ENCODE results near the gene PRRT2.

PRRT2 gene

GRCh38 chr16:29809031-29809747 lies 2.8 kb upstream of the PRRT2 start:
- H3K27me3 ChIP-seq (replicated peaks; ENCODE audit: insufficient read depth, low read length) = no peaks in the 10 kb centered on the region
- peak overlapping the region; percentile 95; the same call in 1 of the 2 replicates for H3K27ac ChIP-seq (ENCODE audit: low read length)
- DNase-seq = no peak
- peaks cover 37% of the 10 kb centered on the region for H3K4me1 ChIP-seq (ENCODE audit: low read length)
- TF ChIP-seq EZH2phosphoT487 (IDR thresholded peaks at IDR 0.05; ENCODE audit: low read length) (no peak), CTCF (IDR thresholded peaks at IDR 0.05; ENCODE audit: low read length) (no peak), EZH2 (optimal IDR thresholded peaks at IDR 0.05; ENCODE audit: low read depth, low read length) (no peak)
- H3K79me2 ChIP-seq (ENCODE audit: low read length) = peaks cover 32% of the 10 kb centered on the region
- H3K9me2 ChIP-seq (replicated peaks; ENCODE audit: insufficient read depth, low read length) = no peaks in the 10 kb centered on the region
- H3K9ac ChIP-seq (ENCODE audit: low read length) = no peak overlapping the region
- no peaks in the 10 kb centered on the region for H4K20me1 ChIP-seq (ENCODE audit: insufficient read depth, low read length)
- no peaks in the 10 kb centered on the region for H3K9me3 ChIP-seq (replicated peaks; ENCODE audit: insufficient read depth, low read length)
- H2AFZ ChIP-seq (ENCODE audit: low read length) = no peak overlapping the region
- H3K4me3 ChIP-seq (ENCODE audit: low read length) = no peak overlapping the region
- peaks cover 57% of the 10 kb centered on the region for H3F3A ChIP-seq (ENCODE audit: insufficient read depth, low read length)
- no peaks in the 10 kb centered on the region for H3K36me3 ChIP-seq (replicated peaks; ENCODE audit: insufficient read depth, low read length)
- H3K4me2 ChIP-seq (ENCODE audit: low read depth, low read length) = peak overlapping the region; percentile 77

- DNase-seq = no peak
- no peaks in the 10 kb centered on the region for H3K36me3 ChIP-seq (replicated peaks; ENCODE audit: insufficient read depth, low read length)
- no peaks in the 10 kb centered on the region for H3K27me3 ChIP-seq (replicated peaks; ENCODE audit: insufficient read depth, low read length)
- H4K20me1 ChIP-seq (ENCODE audit: insufficient read depth, low read length) = no peaks in the 10 kb centered on the region
- peak overlapping the region; percentile 89; the same call in 1 of the 2 replicates for H3K4me2 ChIP-seq (ENCODE audit: low read depth, low read length)
- no peak for TF ChIP-seq EZH2 (optimal IDR thresholded peaks at IDR 0.05; ENCODE audit: low read depth, low read length)
- no peak for TF ChIP-seq CTCF (IDR thresholded peaks at IDR 0.05; ENCODE audit: low read length)
- TF ChIP-seq EZH2phosphoT487 (IDR thresholded peaks at IDR 0.05; ENCODE audit: low read length) = no peak
- no peaks in the 10 kb centered on the region for H3K9me3 ChIP-seq (replicated peaks; ENCODE audit: insufficient read depth, low read length)
- no peak overlapping the region for H3K4me3 ChIP-seq (ENCODE audit: low read length)
- H3K27ac ChIP-seq (ENCODE audit: low read length) = peak overlapping the region; percentile 95; the same call in 1 of the 2 replicates
- H2AFZ ChIP-seq (ENCODE audit: low read length) = no peak overlapping the region
- peaks cover 33% of the 10 kb centered on the region for H3K4me1 ChIP-seq (ENCODE audit: low read length)
- no peaks in the 10 kb centered on the region for H3K9me2 ChIP-seq (replicated peaks; ENCODE audit: insufficient read depth, low read length)
- H3K9ac ChIP-seq (ENCODE audit: low read length) = peak overlapping the region; percentile 19; the same call in 1 of the 2 replicates
- H3K79me2 ChIP-seq (ENCODE audit: low read length) = peaks cover 32% of the 10 kb centered on the region
- H3F3A ChIP-seq (ENCODE audit: insufficient read depth, low read length) = peaks cover 51% of the 10 kb centered on the region
Measured at GRCh38 chr16:29809850-29810698, 1.9 kb upstream of the PRRT2 start.

- no peaks in the 10 kb centered on the region for H3K27me3 ChIP-seq (replicated peaks; ENCODE audit: insufficient read depth, low read length)
- no peaks in the 10 kb centered on the region for H3K36me3 ChIP-seq (replicated peaks; ENCODE audit: insufficient read depth, low read length)
- H3K27ac ChIP-seq (ENCODE audit: low read length) = peak overlapping the region; percentile 95; the same call in 1 of the 2 replicates
- peaks cover 52% of the 10 kb centered on the region for H3F3A ChIP-seq (ENCODE audit: insufficient read depth, low read length)
- H4K20me1 ChIP-seq (ENCODE audit: insufficient read depth, low read length) = no peaks in the 10 kb centered on the region
- H3K9me3 ChIP-seq (replicated peaks; ENCODE audit: insufficient read depth, low read length) = no peaks in the 10 kb centered on the region
- no peak overlapping the region for H3K4me3 ChIP-seq (ENCODE audit: low read length)
- H3K9me2 ChIP-seq (replicated peaks; ENCODE audit: insufficient read depth, low read length) = no peaks in the 10 kb centered on the region
- H3K79me2 ChIP-seq (ENCODE audit: low read length) = peaks cover 32% of the 10 kb centered on the region
- peaks cover 37% of the 10 kb centered on the region for H3K4me1 ChIP-seq (ENCODE audit: low read length)
- peak overlapping the region; percentile 89; the same call in 1 of the 2 replicates for H3K4me2 ChIP-seq (ENCODE audit: low read depth, low read length)
- H2AFZ ChIP-seq (ENCODE audit: low read length) = no peak overlapping the region
- peak overlapping the region; percentile 19; the same call in 1 of the 2 replicates for H3K9ac ChIP-seq (ENCODE audit: low read length)
- no peak for TF ChIP-seq EZH2phosphoT487 (IDR thresholded peaks at IDR 0.05; ENCODE audit: low read length)
- TF ChIP-seq EZH2 (optimal IDR thresholded peaks at IDR 0.05; ENCODE audit: low read depth, low read length) = no peak
- no peak for TF ChIP-seq CTCF (IDR thresholded peaks at IDR 0.05; ENCODE audit: low read length)
- DNase-seq = no peak
Measured at GRCh38 chr16:29810699-29811169, 1.3 kb upstream of the PRRT2 start.
